ENCODE results near the gene GUCY1A1.

DNA sequence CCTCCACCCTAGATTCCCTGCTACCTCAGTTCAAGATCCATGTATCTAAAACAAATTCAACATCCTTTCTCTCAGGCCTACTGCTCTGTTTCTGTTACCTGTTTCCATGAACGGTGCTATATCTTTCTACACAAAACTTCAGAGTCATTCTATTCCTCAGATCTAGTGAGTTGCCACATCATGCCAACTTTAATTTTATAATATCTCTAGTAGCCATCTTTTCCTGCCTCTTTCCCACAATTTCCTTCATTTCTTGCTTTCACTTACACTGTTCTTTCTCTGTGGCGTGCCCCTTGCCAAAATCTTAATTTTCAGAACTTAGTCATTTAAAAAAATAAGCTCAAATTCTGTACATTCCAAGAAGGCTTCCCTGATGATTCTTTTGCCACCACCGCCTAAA lies 15.2 kb downstream of the GUCY1A1 start:
- TF ChIP-seq GATA2 (IDR thresholded peaks at IDR 0.05; ENCODE audit: low read depth, low read length) = no peak
- TF ChIP-seq GATA3 (IDR thresholded peaks at IDR 0.05; ENCODE audit: low read depth, low read length) = no peak
